ENCODE results near the gene ALG9. TPM values are rescaled to one million over a fixed set of nuclear protein-coding genes. Genes with fewer than 3 reads are reported as not detected.

The ALG9 gene
- total RNA-seq, 4 donors from 2014 or later: 23.6 to 60.2 (median 49.4) TPM

DNA sequence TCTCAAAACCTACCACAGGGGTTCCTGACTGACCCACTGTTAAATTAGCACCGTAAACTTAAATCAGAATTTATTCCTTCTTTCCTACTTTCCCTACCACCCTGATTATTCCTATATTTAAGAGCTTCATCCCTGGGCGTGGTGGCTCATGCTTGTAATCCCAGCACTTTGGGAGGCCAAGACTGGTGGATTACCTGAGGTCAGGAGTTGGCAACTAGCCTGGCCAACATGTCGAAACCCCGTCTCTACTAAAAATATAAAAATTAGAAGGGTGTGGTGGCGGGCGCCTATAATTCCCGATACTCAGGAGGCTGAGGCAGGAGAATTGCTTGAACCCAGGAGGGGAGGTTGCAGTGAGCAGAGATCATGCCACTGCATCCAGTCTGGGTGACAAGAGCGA is 20.3 kb downstream of the ALG9 start:
- Histone ChIP-seq H3K9me3 (no peaks in the 10 kb centered on the region), H3K36me3 (no peaks in the 10 kb centered on the region), H3K4me1 (no peaks in the 10 kb centered on the region), H3K27me3 (no peaks in the 10 kb centered on the region), H3K4me3 (no peak overlapping the region), H3K27ac (no peak overlapping the region)
- DNase-seq: no peak
- intact Hi-C loops (cut with DNase I; ENCODE audit: low total_unique reads): no loop called here
- TF ChIP-seq POLR2A (IDR thresholded peaks at IDR 0.05): no peak
- TF ChIP-seq, protein P1, sequence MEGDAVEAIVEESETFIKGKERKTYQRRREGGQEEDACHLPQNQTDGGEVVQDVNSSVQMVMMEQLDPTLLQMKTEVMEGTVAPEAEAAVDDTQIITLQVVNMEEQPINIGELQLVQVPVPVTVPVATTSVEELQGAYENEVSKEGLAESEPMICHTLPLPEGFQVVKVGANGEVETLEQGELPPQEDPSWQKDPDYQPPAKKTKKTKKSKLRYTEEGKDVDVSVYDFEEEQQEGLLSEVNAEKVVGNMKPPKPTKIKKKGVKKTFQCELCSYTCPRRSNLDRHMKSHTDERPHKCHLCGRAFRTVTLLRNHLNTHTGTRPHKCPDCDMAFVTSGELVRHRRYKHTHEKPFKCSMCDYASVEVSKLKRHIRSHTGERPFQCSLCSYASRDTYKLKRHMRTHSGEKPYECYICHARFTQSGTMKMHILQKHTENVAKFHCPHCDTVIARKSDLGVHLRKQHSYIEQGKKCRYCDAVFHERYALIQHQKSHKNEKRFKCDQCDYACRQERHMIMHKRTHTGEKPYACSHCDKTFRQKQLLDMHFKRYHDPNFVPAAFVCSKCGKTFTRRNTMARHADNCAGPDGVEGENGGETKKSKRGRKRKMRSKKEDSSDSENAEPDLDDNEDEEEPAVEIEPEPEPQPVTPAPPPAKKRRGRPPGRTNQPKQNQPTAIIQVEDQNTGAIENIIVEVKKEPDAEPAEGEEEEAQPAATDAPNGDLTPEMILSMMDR (IDR thresholded peaks at IDR 0.05): no peak

DNA sequence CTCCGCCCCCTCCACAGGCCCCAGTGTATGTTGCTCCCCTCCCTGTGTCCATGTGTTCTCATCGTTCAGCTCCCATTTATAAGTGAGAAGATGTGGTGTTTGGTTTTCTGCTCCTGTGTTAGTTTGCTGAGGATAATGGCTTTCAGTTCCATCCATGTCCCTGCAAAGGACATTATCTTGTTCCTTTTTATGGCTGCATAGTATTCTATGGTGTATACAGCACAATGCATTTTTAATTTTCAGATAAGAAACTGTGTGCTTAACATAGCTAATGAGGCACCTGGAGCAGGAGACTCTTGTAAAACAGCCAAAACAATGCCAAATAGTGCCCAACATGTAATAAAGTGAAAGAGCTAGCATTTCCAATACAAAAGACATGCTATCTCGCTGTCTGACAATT is 21.8 kb downstream of the ALG9 start:
- DNase-seq: no peak

DNA sequence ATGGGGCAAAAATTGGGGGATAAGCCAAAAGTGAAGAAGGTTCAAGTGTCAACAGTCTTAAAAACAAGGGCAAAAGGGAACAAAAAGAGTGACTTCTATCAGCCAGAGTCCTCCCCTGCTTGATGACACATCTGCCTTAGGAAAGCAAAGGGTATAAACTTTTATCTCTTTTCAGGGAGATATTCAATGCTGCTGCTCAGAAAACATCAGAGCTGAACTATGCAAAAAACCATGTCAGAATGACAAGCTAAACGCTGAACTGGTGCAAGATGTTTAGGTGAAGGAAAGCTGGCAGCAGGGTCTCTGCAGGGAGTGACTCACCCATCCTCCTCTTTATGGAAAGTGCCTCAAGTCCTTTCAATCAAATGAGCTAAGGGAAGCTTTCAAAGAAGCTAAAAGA is 24.7 kb downstream of the ALG9 start:
- Histone ChIP-seq H3K36me3 (no peaks in the 10 kb centered on the region), H3K9me3 (no peaks in the 10 kb centered on the region)

More for the DNA sequence above, 21.8 kb downstream of the ALG9 start:
- intact Hi-C loops (cut with DNase I; ENCODE audit: low total_unique reads): no loop called here
- Histone ChIP-seq H3K27me3 (no peaks in the 10 kb centered on the region), H3K27ac (no peak overlapping the region), H3K4me3 (no peak overlapping the region), H3K4me1 (no peaks in the 10 kb centered on the region), H3K9me3 (no peaks in the 10 kb centered on the region), H3K36me3 (no peaks in the 10 kb centered on the region)
- TF ChIP-seq POLR2A (IDR thresholded peaks at IDR 0.05): no peak
- TF ChIP-seq, protein P1 (IDR thresholded peaks at IDR 0.05): no peak

DNA sequence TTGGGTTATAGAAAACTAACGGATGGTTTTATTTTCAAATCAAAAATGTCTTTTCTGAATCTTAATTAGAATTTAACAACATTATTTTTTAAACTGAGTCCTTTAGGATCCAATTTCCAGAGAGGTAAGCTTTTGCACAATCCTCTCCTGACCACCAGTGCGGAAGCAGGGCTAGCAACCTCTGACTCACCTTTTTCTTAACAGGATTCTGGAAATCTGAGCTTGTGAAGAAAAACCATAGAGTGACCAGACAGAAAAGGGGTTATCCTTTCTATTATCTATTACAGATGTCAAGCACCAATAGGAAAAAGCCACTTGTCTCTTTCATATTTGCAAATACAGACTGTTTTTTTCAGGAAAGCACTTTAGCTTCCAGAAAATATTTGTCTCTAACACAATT is 25.3 kb downstream of the ALG9 start:
- H3K4me3 ChIP-seq: no peak overlapping the region
- peak overlapping the region; percentile 44 to 69 for H3K27ac ChIP-seq
- H3K27me3 ChIP-seq: no peaks in the 10 kb centered on the region
- no peaks in the 10 kb centered on the region for H3K36me3 ChIP-seq
- no peaks in the 10 kb centered on the region for H3K9me3 ChIP-seq
- no peak for TF ChIP-seq POLR2A (IDR thresholded peaks at IDR 0.05)
- TF ChIP-seq, protein P1 (IDR thresholded peaks at IDR 0.05): no peak
- no peaks in the 10 kb centered on the region for H3K4me1 ChIP-seq
- DNase-seq: no peak
- intact Hi-C loops (cut with DNase I; ENCODE audit: low total_unique reads): no loop called here

More for the DNA sequence above, 24.7 kb downstream of the ALG9 start:
- DNase-seq: peak; percentile 21 to 49
- Histone ChIP-seq H3K27ac (peak overlapping the region; percentile 64 to 69), H3K4me3 (no peak overlapping the region), H3K4me1 (no peaks in the 10 kb centered on the region), H3K27me3 (no peaks in the 10 kb centered on the region)
- intact Hi-C loops (cut with DNase I; ENCODE audit: low total_unique reads): no loop called here
- no peak for TF ChIP-seq POLR2A (IDR thresholded peaks at IDR 0.05)
- TF ChIP-seq, protein P1 (IDR thresholded peaks at IDR 0.05): no peak

DNA sequence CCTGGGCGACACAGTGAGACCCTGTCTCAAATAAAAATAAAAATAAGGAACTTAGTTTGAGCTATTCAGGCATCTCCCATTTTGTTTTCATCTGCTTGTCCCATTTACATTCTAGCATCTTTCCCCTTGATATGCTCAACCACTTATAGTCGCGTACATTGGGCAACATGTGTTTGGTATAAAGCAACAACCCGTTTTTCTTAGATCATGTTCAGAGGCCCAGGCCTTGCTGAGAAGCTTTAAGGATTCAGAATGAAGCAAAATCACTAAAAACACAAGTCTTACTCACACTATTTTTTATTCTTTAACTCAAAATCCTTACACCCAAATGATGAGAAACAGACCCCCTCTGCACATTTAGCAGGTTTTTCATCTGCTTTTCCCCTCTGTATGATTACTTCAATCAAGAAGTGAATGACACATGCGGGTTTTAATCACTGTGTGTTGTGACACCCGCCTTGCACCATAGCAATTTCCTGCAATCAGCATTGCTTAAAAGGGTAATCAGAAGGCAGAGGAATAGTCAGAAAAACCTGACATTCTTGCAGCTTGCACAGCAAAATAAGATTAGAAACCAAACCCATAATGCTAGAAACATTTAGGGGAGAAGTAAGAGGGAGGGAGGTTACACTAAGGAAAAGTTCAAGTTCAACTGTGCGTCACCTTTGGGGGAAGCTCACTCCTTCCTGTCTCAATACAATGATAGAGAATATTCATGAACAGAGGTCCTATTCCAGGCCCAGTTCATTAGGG is 25.9 kb downstream of the ALG9 start:
- no peak for TF ChIP-seq POLR2A (IDR thresholded peaks at IDR 0.05)
- TF ChIP-seq, protein P1 (IDR thresholded peaks at IDR 0.05): no peak
- Histone ChIP-seq H3K9me3 (no peaks in the 10 kb centered on the region), H3K4me1 (peaks cover 0 to under 1% of the 10 kb centered on the region in 2 donors), H3K27ac (no peak overlapping the region), H3K36me3 (no peaks in the 10 kb centered on the region), H3K4me3 (no peak overlapping the region), H3K27me3 (no peaks in the 10 kb centered on the region)
- DNase-seq: no peak
- intact Hi-C loops (cut with DNase I; ENCODE audit: low total_unique reads): no loop called here
